ENCODE data around the gene SHC3.

SHC3 gene

DNA sequence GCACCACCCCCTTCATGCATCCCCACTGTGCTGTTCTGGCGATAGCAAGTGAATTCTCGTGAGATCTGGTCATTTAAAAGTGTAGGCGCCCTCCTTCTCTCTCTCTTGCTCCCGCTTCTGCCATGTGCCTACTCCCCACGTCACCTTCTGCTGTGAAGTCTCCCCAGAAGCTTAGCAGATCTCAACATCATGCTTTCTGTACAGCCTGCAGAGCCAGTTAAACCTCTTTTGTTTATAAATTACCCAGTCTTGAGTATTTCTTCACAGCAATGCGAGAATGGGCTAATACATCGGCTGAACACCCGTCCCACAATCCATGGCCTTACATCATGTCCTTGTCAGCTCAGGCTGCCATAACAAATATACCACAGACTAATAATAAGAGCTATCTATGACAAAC lies 17.4 kb downstream of the SHC3 start:
- POLR2A ChIA-PET, result no interaction called here
- no peak for TF ChIP-seq ELF4 (IDR thresholded peaks at IDR 0.05)
- no peak for TF ChIP-seq FOXA1 (IDR thresholded peaks at IDR 0.05)
- TF ChIP-seq ZNF384 (IDR thresholded peaks at IDR 0.05), result no peak
- no peak for TF ChIP-seq SUZ12 (IDR thresholded peaks at IDR 0.05)
- no peak for TF ChIP-seq NFRKB (IDR thresholded peaks at IDR 0.05)
- TF ChIP-seq FOXK2 (IDR thresholded peaks at IDR 0.05), result no peak
- no peak for TF ChIP-seq ARNT (IDR thresholded peaks at IDR 0.05)
- no peak for TF ChIP-seq HDGF (IDR thresholded peaks at IDR 0.05; ENCODE audit: borderline replicate concordance)
- TF ChIP-seq SP1 (IDR thresholded peaks at IDR 0.05), result no peak
- no peak for TF ChIP-seq L3MBTL2 (conservative IDR thresholded peaks at IDR 0.05)
- no peak for TF ChIP-seq BHLHE40 (IDR thresholded peaks at IDR 0.05; ENCODE audit: borderline replicate concordance)
- DNase-seq (ENCODE audit: extremely low spot score), result no peak
- CTCF ChIA-PET, result no interaction called here

- DNase-seq (ENCODE audit: extremely low spot score), result no peak
- POLR2A ChIA-PET, result no interaction called here
- TF ChIP-seq TARDBP (IDR thresholded peaks at IDR 0.05) (no peak), ELF4 (IDR thresholded peaks at IDR 0.05) (no peak), L3MBTL2 (conservative IDR thresholded peaks at IDR 0.05) (no peak), NFRKB (IDR thresholded peaks at IDR 0.05) (no peak), FOXK2 (IDR thresholded peaks at IDR 0.05) (no peak), CTBP1 (IDR thresholded peaks at IDR 0.05; ENCODE audit: borderline replicate concordance) (no peak), ARNT (IDR thresholded peaks at IDR 0.05) (no peak), FOXM1 (IDR thresholded peaks at IDR 0.05; ENCODE audit: borderline replicate concordance) (no peak), PKNOX1 (IDR thresholded peaks at IDR 0.05) (no peak), LEF1 (IDR thresholded peaks at IDR 0.05; ENCODE audit: borderline replicate concordance) (no peak), SP1 (IDR thresholded peaks at IDR 0.05) (no peak), HDGF (IDR thresholded peaks at IDR 0.05; ENCODE audit: borderline replicate concordance) (no peak), BHLHE40 (IDR thresholded peaks at IDR 0.05; ENCODE audit: borderline replicate concordance) (no peak), ZNF384 (IDR thresholded peaks at IDR 0.05) (no peak)
- CTCF ChIA-PET, result no interaction called here
Observed at GRCh38 chr9:89160806-89161205, 17.8 kb downstream of the SHC3 start.

DNA sequence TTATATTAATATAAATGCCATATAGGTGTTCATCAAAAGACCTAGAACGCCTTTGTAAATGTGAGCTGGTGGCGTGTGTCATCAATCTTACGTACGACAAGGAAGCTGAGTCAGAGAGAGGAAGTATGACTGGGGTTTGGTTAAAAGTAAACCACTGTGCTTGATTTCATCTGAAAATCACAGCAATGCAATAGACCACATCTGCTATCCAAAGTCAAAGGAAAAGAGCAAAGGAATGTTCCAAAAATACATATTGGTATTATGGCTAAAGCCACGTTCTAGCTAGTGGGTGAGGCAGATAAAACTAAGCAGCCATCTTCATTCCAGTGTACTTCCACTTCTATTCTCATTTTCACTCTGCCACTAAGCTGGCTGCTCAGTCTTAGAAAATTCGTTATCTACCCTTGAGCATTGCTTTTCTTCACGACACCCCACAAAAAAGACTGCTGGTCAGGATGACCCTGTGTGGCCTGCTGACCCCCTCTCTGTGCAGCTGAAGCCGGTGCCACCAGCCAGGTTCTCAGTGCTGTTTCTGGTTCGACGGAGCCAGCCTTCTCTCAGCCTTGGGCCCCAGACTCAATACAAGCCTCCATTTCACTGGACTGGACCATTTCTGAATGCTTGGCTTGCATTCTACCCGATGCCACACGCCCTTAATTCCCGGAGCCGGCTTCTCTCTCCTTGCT lies 23.8 kb downstream of the SHC3 start:
- DNase-seq (ENCODE audit: extremely low spot score), result no peak
- POLR2A ChIA-PET, result no interaction called here
- CTCF ChIA-PET, result no interaction called here
- no peak for TF ChIP-seq FOXK2 (IDR thresholded peaks at IDR 0.05)
- TF ChIP-seq ZNF384 (IDR thresholded peaks at IDR 0.05), result no peak
- TF ChIP-seq SP1 (IDR thresholded peaks at IDR 0.05), result no peak
- TF ChIP-seq PKNOX1 (IDR thresholded peaks at IDR 0.05), result no peak
- TF ChIP-seq ARNT (IDR thresholded peaks at IDR 0.05), result no peak
- TF ChIP-seq HDGF (IDR thresholded peaks at IDR 0.05; ENCODE audit: borderline replicate concordance), result no peak
- TF ChIP-seq FOXA1 (IDR thresholded peaks at IDR 0.05), result no peak
- no peak for TF ChIP-seq CTBP1 (IDR thresholded peaks at IDR 0.05; ENCODE audit: borderline replicate concordance)
- no peak for TF ChIP-seq ELF4 (IDR thresholded peaks at IDR 0.05)
- no peak for TF ChIP-seq TARDBP (IDR thresholded peaks at IDR 0.05)
- no peak for TF ChIP-seq SUZ12 (IDR thresholded peaks at IDR 0.05)
- TF ChIP-seq L3MBTL2 (conservative IDR thresholded peaks at IDR 0.05), result no peak
- TF ChIP-seq LEF1 (IDR thresholded peaks at IDR 0.05; ENCODE audit: borderline replicate concordance), result no peak
- no peak for TF ChIP-seq BHLHE40 (IDR thresholded peaks at IDR 0.05; ENCODE audit: borderline replicate concordance)
- TF ChIP-seq NFRKB (IDR thresholded peaks at IDR 0.05), result no peak

DNA sequence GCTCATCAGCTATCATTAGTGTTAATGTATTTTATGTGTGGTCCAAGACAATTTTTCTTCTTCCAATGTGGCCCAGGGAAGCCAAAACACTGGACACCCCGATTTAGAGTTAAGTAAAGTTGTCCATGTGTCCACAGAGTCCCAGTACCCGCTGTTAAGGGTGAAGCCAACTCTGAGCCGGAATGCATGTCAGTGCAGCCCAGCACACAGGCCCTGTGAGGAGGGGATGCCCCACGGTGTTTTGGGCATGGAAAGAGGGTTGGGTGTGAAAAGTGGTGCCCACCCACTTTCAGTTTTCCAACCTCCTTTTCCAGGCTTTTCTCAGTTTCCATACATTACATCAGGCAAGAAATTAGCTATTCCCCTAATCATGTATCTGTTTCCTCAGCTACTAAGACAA lies 24.4 kb downstream of the SHC3 start:
- ChIA-PET CTCF (no interaction called here), POLR2A (no interaction called here)
- TF ChIP-seq L3MBTL2 (conservative IDR thresholded peaks at IDR 0.05) (no peak), PKNOX1 (IDR thresholded peaks at IDR 0.05) (no peak), ARNT (IDR thresholded peaks at IDR 0.05) (no peak), SP1 (IDR thresholded peaks at IDR 0.05) (no peak), ZNF384 (IDR thresholded peaks at IDR 0.05) (no peak), HDGF (IDR thresholded peaks at IDR 0.05; ENCODE audit: borderline replicate concordance) (no peak), TARDBP (IDR thresholded peaks at IDR 0.05) (no peak), NFRKB (IDR thresholded peaks at IDR 0.05) (no peak), CTBP1 (IDR thresholded peaks at IDR 0.05; ENCODE audit: borderline replicate concordance) (no peak), SUZ12 (IDR thresholded peaks at IDR 0.05) (no peak), FOXA1 (IDR thresholded peaks at IDR 0.05) (no peak), FOXK2 (IDR thresholded peaks at IDR 0.05) (no peak), FOXM1 (IDR thresholded peaks at IDR 0.05; ENCODE audit: borderline replicate concordance) (no peak), LEF1 (IDR thresholded peaks at IDR 0.05; ENCODE audit: borderline replicate concordance) (no peak)

DNA sequence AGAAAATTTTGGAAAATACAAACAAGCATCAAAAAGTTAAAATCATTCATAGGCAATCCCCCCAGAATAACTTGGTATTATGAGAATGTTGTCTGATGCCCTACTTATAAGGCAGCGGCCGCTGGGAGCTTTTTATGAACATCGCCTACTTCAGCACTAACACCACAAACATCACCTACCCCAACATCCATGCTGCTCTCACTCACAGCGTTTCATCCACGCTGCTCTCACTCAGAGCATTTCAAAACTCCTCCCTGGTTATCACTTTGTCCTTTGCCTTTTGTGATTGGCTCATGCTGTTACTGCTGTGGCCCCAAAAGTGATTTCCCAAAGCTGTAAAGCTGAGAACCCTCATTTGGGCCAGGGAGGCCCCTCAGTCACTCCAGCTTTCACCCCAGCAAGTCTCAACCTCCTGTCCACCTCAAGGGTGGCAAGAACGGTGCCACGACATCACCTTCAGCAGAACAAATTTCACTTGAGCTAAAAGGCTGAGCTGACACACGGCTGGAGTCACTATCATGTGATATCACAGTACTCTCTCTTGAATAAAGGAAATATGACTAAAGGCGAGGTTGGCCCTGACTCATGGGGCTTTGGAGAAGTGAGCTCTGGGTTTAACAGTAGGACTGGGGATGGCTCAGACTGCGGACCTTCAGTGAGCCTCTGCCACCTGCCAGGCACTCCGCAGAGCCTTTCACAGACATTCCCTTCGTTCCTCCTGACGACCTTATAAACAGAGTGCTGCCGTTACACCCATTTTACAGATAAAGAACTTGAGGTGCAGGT lies 25.2 kb downstream of the SHC3 start:
- CTCF ChIA-PET, result no interaction called here
- POLR2A ChIA-PET, result no interaction called here
- DNase-seq (ENCODE audit: extremely low spot score), result no peak
- TF ChIP-seq LEF1 (IDR thresholded peaks at IDR 0.05; ENCODE audit: borderline replicate concordance) (no peak), TARDBP (IDR thresholded peaks at IDR 0.05) (no peak), BHLHE40 (IDR thresholded peaks at IDR 0.05; ENCODE audit: borderline replicate concordance) (no peak), CTBP1 (IDR thresholded peaks at IDR 0.05; ENCODE audit: borderline replicate concordance) (no peak), HDGF (IDR thresholded peaks at IDR 0.05; ENCODE audit: borderline replicate concordance) (no peak), SUZ12 (IDR thresholded peaks at IDR 0.05) (no peak), PKNOX1 (IDR thresholded peaks at IDR 0.05) (no peak), FOXK2 (IDR thresholded peaks at IDR 0.05) (no peak), NFRKB (IDR thresholded peaks at IDR 0.05) (no peak), ELF4 (IDR thresholded peaks at IDR 0.05) (no peak), SP1 (IDR thresholded peaks at IDR 0.05) (no peak), ZNF384 (IDR thresholded peaks at IDR 0.05) (no peak), L3MBTL2 (conservative IDR thresholded peaks at IDR 0.05) (no peak), ARNT (IDR thresholded peaks at IDR 0.05) (no peak), FOXM1 (IDR thresholded peaks at IDR 0.05; ENCODE audit: borderline replicate concordance) (no peak), FOXA1 (IDR thresholded peaks at IDR 0.05) (no peak)

More for the DNA sequence above, 24.4 kb downstream of the SHC3 start:
- DNase-seq (ENCODE audit: extremely low spot score), result no peak
